ENCODE measurements around the gene ADAD2.
A peak's percentile ranks its signal among the peaks of the same experiment; 100 is the strongest.

Gene ADAD2

GRCh38 chr16:84186685-84187437 is 4.1 kb upstream of the ADAD2 start, which contains the start of gene TAF1C (continued):
- TF ChIP-seq, protein P1, sequence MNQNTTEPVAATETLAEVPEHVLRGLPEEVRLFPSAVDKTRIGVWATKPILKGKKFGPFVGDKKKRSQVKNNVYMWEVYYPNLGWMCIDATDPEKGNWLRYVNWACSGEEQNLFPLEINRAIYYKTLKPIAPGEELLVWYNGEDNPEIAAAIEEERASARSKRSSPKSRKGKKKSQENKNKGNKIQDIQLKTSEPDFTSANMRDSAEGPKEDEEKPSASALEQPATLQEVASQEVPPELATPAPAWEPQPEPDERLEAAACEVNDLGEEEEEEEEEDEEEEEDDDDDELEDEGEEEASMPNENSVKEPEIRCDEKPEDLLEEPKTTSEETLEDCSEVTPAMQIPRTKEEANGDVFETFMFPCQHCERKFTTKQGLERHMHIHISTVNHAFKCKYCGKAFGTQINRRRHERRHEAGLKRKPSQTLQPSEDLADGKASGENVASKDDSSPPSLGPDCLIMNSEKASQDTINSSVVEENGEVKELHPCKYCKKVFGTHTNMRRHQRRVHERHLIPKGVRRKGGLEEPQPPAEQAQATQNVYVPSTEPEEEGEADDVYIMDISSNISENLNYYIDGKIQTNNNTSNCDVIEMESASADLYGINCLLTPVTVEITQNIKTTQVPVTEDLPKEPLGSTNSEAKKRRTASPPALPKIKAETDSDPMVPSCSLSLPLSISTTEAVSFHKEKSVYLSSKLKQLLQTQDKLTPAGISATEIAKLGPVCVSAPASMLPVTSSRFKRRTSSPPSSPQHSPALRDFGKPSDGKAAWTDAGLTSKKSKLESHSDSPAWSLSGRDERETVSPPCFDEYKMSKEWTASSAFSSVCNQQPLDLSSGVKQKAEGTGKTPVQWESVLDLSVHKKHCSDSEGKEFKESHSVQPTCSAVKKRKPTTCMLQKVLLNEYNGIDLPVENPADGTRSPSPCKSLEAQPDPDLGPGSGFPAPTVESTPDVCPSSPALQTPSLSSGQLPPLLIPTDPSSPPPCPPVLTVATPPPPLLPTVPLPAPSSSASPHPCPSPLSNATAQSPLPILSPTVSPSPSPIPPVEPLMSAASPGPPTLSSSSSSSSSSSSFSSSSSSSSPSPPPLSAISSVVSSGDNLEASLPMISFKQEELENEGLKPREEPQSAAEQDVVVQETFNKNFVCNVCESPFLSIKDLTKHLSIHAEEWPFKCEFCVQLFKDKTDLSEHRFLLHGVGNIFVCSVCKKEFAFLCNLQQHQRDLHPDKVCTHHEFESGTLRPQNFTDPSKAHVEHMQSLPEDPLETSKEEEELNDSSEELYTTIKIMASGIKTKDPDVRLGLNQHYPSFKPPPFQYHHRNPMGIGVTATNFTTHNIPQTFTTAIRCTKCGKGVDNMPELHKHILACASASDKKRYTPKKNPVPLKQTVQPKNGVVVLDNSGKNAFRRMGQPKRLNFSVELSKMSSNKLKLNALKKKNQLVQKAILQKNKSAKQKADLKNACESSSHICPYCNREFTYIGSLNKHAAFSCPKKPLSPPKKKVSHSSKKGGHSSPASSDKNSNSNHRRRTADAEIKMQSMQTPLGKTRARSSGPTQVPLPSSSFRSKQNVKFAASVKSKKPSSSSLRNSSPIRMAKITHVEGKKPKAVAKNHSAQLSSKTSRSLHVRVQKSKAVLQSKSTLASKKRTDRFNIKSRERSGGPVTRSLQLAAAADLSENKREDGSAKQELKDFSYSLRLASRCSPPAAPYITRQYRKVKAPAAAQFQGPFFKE (tag by site-specific recombination; IDR thresholded peaks at IDR 0.05; ENCODE audit: borderline replicate concordance), result no peak
- TF ChIP-seq ZBTB48 (tag by site-specific recombination; IDR thresholded peaks at IDR 0.05), result 0 out of 2 replicates have a peak, but pooled peaks have one; percentile 38
- TF ChIP-seq, protein P2, sequence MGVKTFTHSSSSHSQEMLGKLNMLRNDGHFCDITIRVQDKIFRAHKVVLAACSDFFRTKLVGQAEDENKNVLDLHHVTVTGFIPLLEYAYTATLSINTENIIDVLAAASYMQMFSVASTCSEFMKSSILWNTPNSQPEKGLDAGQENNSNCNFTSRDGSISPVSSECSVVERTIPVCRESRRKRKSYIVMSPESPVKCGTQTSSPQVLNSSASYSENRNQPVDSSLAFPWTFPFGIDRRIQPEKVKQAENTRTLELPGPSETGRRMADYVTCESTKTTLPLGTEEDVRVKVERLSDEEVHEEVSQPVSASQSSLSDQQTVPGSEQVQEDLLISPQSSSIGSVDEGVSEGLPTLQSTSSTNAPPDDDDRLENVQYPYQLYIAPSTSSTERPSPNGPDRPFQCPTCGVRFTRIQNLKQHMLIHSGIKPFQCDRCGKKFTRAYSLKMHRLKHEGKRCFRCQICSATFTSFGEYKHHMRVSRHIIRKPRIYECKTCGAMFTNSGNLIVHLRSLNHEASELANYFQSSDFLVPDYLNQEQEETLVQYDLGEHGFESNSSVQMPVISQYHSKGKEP (tag by site-specific recombination; IDR thresholded peaks at IDR 0.05), result no peak
- TF ChIP-seq ZBTB26 (tag by site-specific recombination; optimal IDR thresholded peaks at IDR 0.05), result peak; percentile 54
- no peak for TF ChIP-seq ZNF658 (tag by site-specific recombination; IDR thresholded peaks at IDR 0.05)
- TF ChIP-seq ZFP3 (tag by site-specific recombination; IDR thresholded peaks at IDR 0.05; ENCODE audit: low read depth), result no peak
- peak; percentile 90 for TF ChIP-seq ZNF518A (tag by site-specific recombination; conservative IDR thresholded peaks at IDR 0.05; ENCODE audit: low read depth)
- peak; percentile 85 for TF ChIP-seq ZFHX2 (tag by site-specific recombination; conservative IDR thresholded peaks at IDR 0.05)
- TF ChIP-seq HOXC10 (CRISPR knock-in tag; IDR thresholded peaks at IDR 0.05), result no peak
- TF ChIP-seq, protein P3, sequence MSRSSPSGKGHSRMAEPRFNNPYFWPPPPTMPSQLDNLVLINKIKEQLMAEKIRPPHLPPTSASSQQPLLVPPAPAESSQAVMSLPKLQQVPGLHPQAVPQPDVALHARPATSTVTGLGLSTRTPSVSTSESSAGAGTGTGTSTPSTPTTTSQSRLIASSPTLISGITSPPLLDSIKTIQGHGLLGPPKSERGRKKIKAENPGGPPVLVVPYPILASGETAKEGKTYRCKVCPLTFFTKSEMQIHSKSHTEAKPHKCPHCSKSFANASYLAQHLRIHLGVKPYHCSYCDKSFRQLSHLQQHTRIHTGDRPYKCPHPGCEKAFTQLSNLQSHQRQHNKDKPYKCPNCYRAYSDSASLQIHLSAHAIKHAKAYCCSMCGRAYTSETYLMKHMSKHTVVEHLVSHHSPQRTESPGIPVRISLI (tag by site-specific recombination; IDR thresholded peaks at IDR 0.05), result no peak
- no peak for TF ChIP-seq KLF7 (tag by site-specific recombination; IDR thresholded peaks at IDR 0.05; ENCODE audit: borderline replicate concordance)
- TF ChIP-seq, protein P4, sequence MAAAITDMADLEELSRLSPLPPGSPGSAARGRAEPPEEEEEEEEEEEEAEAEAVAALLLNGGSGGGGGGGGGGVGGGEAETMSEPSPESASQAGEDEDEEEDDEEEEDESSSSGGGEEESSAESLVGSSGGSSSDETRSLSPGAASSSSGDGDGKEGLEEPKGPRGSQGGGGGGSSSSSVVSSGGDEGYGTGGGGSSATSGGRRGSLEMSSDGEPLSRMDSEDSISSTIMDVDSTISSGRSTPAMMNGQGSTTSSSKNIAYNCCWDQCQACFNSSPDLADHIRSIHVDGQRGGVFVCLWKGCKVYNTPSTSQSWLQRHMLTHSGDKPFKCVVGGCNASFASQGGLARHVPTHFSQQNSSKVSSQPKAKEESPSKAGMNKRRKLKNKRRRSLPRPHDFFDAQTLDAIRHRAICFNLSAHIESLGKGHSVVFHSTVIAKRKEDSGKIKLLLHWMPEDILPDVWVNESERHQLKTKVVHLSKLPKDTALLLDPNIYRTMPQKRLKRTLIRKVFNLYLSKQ (tag by site-specific recombination; IDR thresholded peaks at IDR 0.05; ENCODE audit: borderline replicate concordance), result no peak
- peak; percentile 68 for TF ChIP-seq PATZ1 (tag by site-specific recombination; IDR thresholded peaks at IDR 0.05)
- TF ChIP-seq, protein P5, sequence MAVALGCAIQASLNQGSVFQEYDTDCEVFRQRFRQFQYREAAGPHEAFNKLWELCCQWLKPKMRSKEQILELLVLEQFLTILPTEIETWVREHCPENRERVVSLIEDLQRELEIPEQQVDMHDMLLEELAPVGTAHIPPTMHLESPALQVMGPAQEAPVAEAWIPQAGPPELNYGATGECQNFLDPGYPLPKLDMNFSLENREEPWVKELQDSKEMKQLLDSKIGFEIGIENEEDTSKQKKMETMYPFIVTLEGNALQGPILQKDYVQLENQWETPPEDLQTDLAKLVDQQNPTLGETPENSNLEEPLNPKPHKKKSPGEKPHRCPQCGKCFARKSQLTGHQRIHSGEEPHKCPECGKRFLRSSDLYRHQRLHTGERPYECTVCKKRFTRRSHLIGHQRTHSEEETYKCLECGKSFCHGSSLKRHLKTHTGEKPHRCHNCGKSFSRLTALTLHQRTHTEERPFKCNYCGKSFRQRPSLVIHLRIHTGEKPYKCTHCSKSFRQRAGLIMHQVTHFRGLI (tag by site-specific recombination; IDR thresholded peaks at IDR 0.05), result no peak
- TF ChIP-seq GLIS2 (tag by site-specific recombination; IDR thresholded peaks at IDR 0.05), result peak; percentile 43; the same call in 1 of the 2 replicates
- no peak for TF ChIP-seq ZNF266 (tag by site-specific recombination; IDR thresholded peaks at IDR 0.05; ENCODE audit: low read depth)
- TF ChIP-seq ZNF248 (tag by site-specific recombination; IDR thresholded peaks at IDR 0.05), result no peak

Measured in HEK293 (cell line).